KMS-11 (cell line): ENCODE results near the gene ZAP70.
"Not testable (repeated sequence)": the region's sequence is repeated elsewhere in the genome, so short reads cannot be mapped to it uniquely, and the experiment has no call there.

Experiments
- H2AFZ ChIP-seq: fragments of 200-600 bp; sonication (generic); 2 replicates; pipeline ENCODE4 v1.6.1; 2016; ENCODE audit warnings: antibody characterized with exemption, mixed run types, low read depth
- H3K27ac ChIP-seq: fragments of 200-600 bp; sonication (generic); 2 replicates; pipeline ENCODE4 v1.6.1; 2016; ENCODE audit warnings: mild to moderate bottlenecking, mixed run types
- H3K27me3 ChIP-seq: fragments of 200-600 bp; sonication (generic); 2 replicates; pipeline ENCODE4 v1.6.1; 2017; ENCODE audit warnings: mild to moderate bottlenecking, low read depth, mixed run types, moderate library complexity; ENCODE audit not compliant: insufficient read depth
- H3K36me3 ChIP-seq: fragments of 200-600 bp; sonication (generic); 2 replicates; pipeline ENCODE4 v1.6.1; 2017; ENCODE audit warnings: mild to moderate bottlenecking, mixed run types; ENCODE audit not compliant: insufficient read depth
- H3K4me1 ChIP-seq: fragments of 200-600 bp; sonication (generic); 2 replicates; pipeline ENCODE4 v1.6.1; 2016; ENCODE audit warnings: mild to moderate bottlenecking, low read depth, mixed run types; ENCODE audit not compliant: poor library complexity, severe bottlenecking
- H3K4me2 ChIP-seq: fragments of 200-600 bp; sonication (generic); 2 replicates; pipeline ENCODE4 v1.7.0; 2016; ENCODE audit warnings: mild to moderate bottlenecking, mixed run types
- H3K4me3 ChIP-seq: fragments of 200-600 bp; sonication (generic); IDR thresholded peaks from 2 replicates; pipeline ENCODE4 v1.6.1; 2017; ENCODE audit warnings: low read depth, low read length, mixed read lengths; ENCODE audit not compliant: insufficient read depth
- H3K79me2 ChIP-seq: fragments of 200-600 bp; sonication (generic); 2 replicates; pipeline ENCODE4 v1.6.1; 2016; ENCODE audit warnings: low read depth, mixed run types; ENCODE audit not compliant: insufficient read depth
- H3K9ac ChIP-seq: fragments of 200-600 bp; sonication (generic); 2 replicates; pipeline ENCODE4 v1.6.1; 2016; ENCODE audit warnings: mild to moderate bottlenecking, mixed run types
- H4K20me1 ChIP-seq: fragments of 200-600 bp; sonication (generic); 2 replicates; pipeline ENCODE4 v1.6.1; 2016; ENCODE audit warnings: mild to moderate bottlenecking, mixed run types; ENCODE audit not compliant: insufficient read depth
- TF ChIP-seq, protein P1 (sequence below): fragments of 200-600 bp; sonication (generic); conservative IDR thresholded peaks from 2 replicates; pipeline ENCODE4 v1.6.1; 2017; ENCODE audit warnings: low read depth, mild to moderate bottlenecking, antibody characterized with exemption, low read length, moderate library complexity, mixed read lengths

ZAP70 gene

DNA sequence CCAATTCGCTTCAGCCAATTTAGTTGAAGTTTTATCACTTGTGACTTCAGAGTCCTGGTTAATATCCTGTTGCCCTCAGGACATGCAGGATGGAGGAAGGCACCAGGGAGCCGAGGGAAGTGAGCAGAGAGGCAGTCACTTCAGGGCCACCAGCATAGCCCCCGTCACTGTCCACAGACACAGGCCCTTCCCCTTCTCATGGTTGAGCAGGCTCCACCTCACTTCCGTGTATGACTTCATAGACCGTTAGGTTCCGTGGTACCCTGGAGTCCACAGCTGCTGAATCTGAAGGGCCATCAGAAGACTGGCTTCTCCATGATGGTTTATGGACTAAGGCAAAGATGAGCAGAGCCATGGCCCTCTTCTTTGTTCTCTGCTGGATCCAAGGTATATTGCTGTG, 43.9 kb upstream of the ZAP70 start, which contains the start of gene C2orf92:
C2orf92 (plus strand) TSS at position 266 of the 400 bp plus-strand sequence; CDS start at position 342, 76 bp downstream.
- Histone ChIP-seq H3K4me2 (no peak within 1 kb of the TSS), H3K79me2 (no peaks in the 10 kb centered on the region), H3K36me3 (no peaks in the 10 kb centered on the region), H3K9ac (no peak within 1 kb of the TSS), H3K27me3 (no peaks in the 10 kb centered on the region), H4K20me1 (no peaks in the 10 kb centered on the region), H3K4me3 (no peak within 1 kb of the TSS), H3K27ac (no peak within 1 kb of the TSS), H3K4me1 (no peaks in the 10 kb centered on the region), H2AFZ (no peak within 1 kb of the TSS)
- TF ChIP-seq, protein P1, sequence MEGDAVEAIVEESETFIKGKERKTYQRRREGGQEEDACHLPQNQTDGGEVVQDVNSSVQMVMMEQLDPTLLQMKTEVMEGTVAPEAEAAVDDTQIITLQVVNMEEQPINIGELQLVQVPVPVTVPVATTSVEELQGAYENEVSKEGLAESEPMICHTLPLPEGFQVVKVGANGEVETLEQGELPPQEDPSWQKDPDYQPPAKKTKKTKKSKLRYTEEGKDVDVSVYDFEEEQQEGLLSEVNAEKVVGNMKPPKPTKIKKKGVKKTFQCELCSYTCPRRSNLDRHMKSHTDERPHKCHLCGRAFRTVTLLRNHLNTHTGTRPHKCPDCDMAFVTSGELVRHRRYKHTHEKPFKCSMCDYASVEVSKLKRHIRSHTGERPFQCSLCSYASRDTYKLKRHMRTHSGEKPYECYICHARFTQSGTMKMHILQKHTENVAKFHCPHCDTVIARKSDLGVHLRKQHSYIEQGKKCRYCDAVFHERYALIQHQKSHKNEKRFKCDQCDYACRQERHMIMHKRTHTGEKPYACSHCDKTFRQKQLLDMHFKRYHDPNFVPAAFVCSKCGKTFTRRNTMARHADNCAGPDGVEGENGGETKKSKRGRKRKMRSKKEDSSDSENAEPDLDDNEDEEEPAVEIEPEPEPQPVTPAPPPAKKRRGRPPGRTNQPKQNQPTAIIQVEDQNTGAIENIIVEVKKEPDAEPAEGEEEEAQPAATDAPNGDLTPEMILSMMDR = no peak

DNA sequence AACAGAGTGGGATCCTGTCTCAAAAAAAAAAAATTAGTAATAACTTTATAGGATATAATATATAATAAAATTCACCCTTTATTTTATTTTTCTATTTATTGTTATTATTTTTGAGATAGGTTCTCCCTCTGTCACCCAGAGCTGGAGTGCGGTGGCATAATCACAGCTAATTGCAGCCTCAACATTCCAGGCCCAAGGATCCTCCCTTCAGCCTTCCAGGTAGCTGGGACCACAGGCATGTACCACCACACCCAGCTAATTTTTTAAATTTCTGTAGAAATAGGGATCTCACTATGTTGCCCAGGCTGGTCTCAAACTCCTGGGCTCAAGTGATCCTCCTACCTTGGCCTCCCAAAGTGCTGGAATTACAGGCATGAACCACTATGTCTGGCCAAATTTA, 42.9 kb upstream of the ZAP70 start:
- Histone ChIP-seq H3K27me3 (no peaks in the 10 kb centered on the region), H3K36me3 (no peaks in the 10 kb centered on the region), H3K4me1 (no peaks in the 10 kb centered on the region), H2AFZ (no peak overlapping the region), H3K9ac (no peak overlapping the region), H3K4me3 (no peak overlapping the region), H3K4me2 (no peak overlapping the region), H4K20me1 (no peaks in the 10 kb centered on the region), H3K79me2 (no peaks in the 10 kb centered on the region), H3K27ac (no peak overlapping the region)
- TF ChIP-seq, protein P1 = no peak

DNA sequence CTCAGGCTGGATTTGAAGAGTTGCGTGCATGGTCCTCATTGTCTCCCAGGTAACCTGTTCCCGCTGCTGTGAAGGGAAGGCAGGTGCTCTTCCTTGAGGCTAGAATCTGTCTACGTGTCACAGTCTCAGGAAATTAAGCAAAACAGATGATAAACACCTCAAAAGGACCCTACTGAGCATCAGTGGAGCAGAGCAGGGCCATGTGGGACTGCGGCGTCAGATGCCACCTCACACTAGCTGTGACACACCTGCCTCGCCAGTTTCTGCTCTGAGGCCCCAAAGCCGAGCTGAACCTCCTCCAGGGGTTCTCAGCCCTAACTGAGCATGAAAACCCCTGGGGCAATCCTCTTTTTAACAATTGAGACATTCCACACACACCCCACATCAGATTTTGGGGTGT, 41.9 kb upstream of the ZAP70 start:
- Histone ChIP-seq H3K4me3 (no peak overlapping the region), H4K20me1 (no peaks in the 10 kb centered on the region), H3K9ac (no peak overlapping the region), H3K27ac (no peak overlapping the region), H3K79me2 (no peaks in the 10 kb centered on the region), H3K27me3 (no peaks in the 10 kb centered on the region), H3K4me2 (no peak overlapping the region), H3K4me1 (no peaks in the 10 kb centered on the region), H2AFZ (no peak overlapping the region), H3K36me3 (no peaks in the 10 kb centered on the region)
- TF ChIP-seq, protein P1 = no peak

DNA sequence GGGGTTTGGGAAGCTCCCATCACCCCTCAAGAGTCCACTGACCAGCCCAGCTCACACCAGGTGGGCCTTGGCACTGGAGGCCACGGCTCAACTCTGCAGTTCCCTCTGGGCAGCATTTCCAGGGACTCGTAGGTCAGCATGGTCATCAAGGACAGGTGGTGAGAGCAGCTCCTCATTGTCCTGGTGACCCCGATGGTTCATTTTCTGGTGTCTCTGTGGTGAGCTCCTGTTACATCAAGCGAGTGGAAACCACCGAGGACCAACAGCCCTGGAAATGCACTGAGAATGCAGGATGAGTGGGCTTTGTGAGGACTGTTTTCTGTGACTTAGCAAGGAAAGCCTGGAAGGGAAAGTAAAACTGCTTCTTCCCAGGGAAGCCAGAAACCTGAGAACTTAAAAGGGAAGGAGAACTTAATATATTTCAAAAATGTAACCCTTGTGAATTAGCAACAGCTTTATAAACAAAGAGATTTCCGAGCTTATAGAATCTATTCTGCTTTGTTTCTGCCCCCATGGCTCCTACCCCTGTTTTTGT, 40.7 kb upstream of the ZAP70 start:
- not testable (repeated sequence) for H3K9ac ChIP-seq, H3K79me2 ChIP-seq, H3K36me3 ChIP-seq, H3K4me1 ChIP-seq, H3K27ac ChIP-seq, H3K4me3 ChIP-seq, H3K27me3 ChIP-seq, H3K4me2 ChIP-seq, H2AFZ ChIP-seq, H4K20me1 ChIP-seq

DNA sequence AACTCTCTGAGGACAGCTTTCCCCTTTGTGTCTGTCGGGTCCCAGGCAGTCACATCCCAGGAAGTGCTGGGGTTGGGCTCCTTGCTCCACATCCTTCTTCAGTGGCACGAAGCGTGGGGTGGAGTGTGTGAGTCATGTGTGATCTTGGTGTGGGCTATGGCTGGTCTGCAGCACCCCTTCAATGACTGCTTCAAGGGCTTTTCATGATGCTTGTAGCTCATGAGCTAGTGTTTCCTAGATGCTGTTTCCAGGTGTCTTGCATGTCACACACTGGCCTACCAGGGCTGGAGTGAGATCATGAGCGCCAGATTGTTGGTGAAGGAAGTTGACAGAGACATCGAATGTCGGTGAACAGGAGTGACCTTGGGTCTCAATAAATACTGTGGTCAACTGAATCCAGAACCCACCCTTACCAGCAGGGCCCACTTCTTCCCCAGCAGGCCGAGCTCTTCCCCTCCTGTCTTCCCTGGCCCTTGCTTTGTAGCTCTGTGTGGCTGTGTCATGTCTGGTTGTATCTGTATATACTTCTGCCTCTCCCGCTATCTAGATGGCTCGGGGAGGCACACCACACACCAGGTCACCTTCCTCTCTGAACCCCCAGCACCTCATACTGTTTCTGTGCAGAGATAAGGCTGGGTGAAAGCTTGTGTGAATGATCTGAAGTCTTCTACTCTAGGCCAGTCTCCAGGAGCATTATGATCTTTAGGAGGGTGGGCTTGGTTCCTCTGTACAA, 40.0 kb upstream of the ZAP70 start:
- Histone ChIP-seq H3K79me2 (no peaks in the 10 kb centered on the region), H3K9ac (no peak overlapping the region), H2AFZ (no peak overlapping the region), H3K27me3 (no peaks in the 10 kb centered on the region), H3K4me2 (no peak overlapping the region), H3K4me1 (no peaks in the 10 kb centered on the region), H3K27ac (no peak overlapping the region), H3K36me3 (no peaks in the 10 kb centered on the region), H4K20me1 (no peaks in the 10 kb centered on the region), H3K4me3 (no peak overlapping the region)
- TF ChIP-seq, protein P1 = no peak
